CD4-positive, alpha-beta T cell treated with Interleukin-6 for 4 hours (primary cell): ENCODE results near the gene BACH2.
"Not testable (repeated sequence)": the region's sequence is repeated elsewhere in the genome, so short reads cannot be mapped to it uniquely, and the experiment has no call there.

ENCODE experiments used
- DNase-seq: peaks from one replicate; pipeline ENCODE4 v3.0.0-alpha.2; 2020; ENCODE audit warnings: mixed read lengths

Gene BACH2

DNA sequence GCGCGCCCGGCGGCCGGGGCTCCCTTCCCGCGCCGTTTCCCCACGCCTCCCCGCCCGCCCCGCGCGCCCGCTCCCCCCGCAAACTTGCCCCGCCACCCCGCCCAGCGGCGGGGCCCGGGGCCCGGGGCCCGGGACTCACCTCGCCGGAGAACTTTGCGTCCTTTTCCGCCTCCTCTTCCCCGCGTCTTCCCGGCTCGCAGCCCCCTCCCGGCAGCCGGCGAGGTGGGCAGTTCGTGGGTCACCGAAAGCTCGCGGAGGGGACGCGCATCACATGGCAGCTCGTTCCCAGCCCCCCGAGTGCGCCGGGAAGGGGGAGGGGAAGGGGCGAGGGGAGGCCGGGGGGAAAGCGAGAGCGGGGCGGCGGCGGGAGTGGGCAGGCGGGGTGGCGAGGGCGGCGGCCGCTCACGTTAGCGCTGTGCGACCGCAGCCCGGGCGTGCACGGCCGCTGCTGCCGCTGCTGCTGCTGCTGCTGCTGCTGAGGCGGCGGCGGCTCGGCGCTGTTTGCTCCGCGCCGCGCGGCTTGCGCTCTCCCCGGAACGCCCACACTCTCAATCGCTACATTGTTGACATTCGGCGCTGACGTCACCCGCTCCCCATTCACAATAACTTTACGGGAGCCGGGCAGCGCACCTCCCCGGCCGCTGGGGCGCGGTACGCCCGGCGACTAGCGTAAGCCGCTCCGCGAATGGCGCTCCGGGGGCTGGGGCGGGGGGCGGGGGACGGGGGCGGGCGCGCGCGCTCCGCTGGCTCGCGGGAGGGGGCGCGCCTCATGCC is at the start of gene BACH2:
Gene BACH2 (minus strand): TSS at position 503 of the 774 bp plus-strand sequence. CDS start 287,999 bp downstream, outside the sequence.
- DNase-seq: peak; percentile 98

DNA sequence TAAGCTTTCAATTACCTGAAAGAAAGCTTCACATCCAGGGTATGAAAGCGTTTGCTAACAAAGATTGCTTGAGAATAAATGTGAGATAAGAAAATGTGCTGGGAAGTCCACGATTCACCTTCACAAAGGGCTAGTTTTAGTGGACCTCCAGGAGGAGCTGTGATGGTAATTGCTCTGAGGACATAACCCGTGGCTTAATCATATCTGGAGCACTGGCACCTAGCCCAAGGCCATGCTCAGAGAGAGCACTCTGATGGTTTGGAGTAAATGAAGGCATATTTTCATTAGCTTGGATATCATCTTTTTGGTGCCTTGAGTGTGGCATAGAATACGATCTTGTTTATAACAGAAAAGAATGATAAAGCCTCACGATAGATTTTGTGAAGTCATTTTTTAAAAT is 46.9 kb upstream of the BACH2 start:
- DNase-seq: no peak

DNA sequence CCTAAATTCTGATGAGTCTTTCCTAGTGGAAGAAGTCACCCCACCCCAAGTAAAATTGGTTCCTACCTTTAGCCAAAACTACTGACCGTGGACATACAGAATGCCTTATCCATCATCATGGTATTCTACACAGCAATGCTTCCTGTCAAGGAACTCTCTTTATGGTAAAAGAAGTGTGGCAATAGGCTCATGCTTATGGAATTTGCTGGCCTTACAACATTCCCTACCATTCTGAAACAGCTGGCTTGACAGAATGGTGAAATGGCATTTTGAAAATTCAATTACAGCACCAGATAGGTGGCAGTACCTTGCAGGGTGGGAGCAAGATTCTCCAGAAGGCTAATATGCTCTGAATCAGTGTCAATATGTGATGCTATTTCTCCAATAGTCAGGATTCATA is 41.8 kb upstream of the BACH2 start:
- DNase-seq: no peak

DNA sequence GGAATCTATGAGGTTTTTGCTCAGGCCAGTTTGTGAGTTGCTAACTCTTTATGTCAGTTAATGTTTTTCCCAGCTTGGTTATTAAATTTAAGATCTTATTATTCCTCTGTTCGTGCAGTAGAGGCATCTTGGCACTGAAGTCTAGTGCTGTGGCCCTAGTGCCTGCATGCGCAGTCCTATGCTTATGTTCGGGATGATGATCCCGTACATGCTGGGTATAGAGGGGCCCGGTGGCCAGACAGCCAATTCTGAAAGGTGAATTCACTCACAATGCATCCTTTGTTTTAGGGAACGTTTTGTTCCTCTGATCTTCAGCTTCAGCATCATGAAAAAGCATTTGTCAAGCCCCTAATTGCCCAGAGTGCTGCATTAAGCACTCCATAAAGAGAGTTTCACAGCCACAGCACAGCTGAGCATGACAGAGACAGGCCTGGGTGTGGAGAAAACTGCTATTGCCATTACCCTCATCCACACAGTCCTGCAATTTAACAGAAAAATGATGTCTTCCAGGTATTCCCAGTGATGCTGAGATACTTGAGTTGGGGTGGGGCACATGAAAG is 39.8 kb upstream of the BACH2 start:
- DNase-seq: no peak

DNA sequence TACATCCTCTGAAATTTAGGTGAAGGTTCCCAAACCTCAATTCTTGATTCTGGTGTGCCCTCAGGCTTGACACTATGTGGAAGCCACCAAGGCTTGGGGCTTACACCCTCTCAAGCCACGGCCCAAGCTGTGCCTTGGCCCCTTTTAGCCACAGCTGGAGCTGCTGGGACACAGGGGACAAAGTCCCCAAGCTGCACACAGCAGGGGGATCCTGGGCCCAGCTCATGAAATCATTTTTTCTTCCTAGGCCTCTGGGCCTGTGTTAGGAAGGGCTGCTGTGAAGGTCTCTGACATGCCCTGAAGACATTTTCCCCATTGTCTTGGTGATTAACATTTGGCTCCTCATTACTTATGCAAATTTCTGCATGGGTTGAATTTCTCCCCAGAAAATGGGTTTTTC is 37.3 kb upstream of the BACH2 start:
- no peak for DNase-seq

DNA sequence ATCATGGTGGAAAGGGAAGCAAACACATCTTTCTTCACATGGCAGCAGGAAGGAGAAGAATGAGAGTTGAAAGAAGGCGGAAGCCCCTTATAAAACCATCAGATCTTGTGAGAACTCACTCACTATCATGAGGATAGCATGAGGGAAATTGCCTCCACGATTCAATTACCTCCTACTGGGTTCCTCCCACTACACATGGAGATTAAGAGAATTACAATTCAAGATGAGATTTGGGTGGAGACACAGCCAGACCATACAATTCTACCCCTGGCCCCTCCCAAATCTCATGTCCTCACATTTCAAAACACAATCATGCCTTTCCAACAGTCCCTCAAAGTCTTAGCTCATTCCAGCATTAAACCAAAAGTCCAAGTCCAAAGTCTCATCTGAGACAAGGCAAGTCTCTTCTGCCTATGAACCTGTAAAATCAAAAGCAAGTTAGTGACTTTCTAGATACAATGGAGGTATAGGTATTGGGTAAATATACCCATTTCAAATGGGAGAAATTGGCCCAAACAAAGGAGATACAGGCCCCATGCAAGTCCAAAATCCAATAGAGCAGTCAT is 36.4 kb upstream of the BACH2 start:
- not testable (repeated sequence) for DNase-seq

DNA sequence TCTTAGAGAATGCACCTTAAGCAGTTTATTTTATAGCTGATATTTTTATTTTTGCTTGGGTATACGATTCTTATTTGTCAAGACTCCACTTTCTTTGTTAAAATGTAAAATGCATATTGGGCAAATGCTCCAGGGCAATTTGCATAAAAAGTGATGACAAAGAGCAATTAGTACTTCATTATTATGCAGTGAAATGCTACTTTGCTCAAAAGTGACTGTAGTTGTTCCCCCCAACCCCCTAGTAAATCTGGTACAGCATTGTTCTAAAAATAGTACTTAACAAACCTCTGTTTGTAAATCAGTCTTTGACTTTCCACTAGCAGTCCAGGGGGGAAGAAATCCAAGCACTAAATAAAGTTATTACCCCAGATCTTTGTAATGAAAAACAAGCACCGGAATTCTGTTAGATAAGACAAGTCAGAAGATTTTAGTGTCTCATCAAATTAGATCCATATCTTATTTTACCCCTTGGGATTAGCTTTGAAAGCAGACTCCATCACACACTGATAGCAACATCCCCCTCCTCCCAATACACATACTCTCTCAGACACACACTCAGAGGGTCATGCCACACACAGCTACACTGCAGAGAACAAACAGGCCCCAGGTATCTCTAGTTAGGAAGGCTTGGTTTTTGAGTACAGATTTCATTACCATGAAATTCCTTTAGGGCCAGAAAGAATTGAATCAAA is 32.9 kb upstream of the BACH2 start:
- DNase-seq: no peak

DNA sequence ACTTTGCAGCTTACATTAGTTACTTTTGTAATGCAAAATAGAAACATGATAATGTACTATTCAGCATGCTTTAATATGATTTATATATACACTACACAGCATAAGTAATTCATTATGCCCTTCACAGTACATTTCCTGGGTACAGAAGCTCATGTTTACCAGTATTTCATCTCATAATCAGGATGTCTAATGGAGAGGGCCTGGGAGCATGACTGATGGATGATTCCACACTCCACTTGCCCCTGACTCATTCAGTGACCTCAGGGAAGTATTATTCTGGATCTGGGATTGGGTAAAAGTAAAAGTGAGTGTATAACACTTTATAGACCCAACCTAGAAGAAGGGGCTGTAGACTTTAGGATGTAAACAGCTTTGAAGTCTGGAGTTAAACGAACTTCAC is 31.4 kb upstream of the BACH2 start:
- no peak for DNase-seq

DNA sequence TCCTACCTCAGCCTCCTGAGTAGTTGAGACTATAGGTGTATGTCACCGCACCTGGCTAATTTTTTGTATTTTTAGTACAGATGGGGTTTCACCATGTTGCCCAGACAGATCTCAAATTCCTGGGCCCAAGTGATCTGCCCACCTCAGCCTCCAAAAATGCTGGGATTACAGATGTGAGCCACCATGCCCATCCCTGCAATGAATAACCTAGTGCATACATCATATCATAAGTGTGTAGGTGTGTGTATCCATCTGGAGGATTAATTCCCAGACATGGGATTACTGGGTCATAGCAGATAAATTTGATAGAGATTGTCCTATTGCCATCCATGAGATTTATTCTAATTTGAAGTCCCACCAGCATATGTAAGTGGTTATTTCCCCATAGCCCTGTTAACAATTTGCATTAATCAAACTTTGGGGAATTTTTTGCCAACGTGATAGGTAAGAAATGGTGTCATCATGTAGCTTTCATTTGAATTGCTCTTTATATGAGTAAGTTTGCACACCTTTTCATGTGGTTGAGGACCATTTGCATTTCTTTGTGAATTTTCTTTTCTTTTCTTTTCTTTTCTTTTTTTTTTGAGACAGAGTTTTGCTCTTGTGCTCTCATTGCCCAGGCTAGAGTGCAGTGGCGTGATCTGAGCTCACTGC is 29.9 kb upstream of the BACH2 start:
- no peak for DNase-seq

DNA sequence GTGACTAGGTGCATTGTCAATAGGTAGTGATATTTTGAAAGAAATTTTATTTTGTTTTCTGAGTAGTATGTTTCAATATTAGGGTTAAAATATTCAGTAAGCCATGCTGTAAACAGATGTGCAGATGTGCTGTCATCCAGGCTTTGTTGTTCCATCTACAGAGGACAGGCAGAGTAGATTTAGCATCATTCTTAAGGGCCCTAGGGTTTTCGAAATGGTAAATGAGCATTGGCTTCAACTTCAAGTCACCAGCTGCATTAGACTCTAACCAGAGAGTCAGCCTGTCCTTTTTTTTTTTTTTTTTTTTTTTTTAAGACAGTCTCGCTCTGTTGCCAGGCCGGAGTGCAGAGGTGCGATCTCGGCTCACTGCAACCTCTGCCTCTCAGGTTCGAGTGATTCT is 27.1 kb upstream of the BACH2 start:
- DNase-seq: no peak

DNA sequence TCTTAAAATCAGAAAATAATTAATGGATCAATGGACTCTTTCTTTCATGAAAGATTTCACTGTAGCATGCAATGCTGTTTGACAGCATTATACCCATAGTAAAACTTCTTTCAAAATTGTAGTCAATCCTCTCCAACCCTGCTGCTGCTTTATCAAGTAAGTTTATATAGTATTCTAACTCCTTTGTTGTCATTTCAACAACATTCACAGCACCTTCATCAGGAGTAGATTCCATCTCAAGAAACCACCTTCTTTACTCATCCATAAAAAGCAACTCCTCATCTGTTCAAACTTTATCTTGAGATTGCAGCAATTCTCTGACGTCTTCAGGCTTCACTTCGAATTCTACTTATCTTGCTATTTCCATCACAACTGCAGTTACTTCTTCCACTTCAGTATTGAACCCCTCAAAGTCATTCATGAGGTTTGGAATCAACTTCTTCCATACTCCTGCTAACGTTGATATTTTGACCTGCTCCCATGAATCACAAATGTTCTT is 26.4 kb upstream of the BACH2 start:
- no peak for DNase-seq

DNA sequence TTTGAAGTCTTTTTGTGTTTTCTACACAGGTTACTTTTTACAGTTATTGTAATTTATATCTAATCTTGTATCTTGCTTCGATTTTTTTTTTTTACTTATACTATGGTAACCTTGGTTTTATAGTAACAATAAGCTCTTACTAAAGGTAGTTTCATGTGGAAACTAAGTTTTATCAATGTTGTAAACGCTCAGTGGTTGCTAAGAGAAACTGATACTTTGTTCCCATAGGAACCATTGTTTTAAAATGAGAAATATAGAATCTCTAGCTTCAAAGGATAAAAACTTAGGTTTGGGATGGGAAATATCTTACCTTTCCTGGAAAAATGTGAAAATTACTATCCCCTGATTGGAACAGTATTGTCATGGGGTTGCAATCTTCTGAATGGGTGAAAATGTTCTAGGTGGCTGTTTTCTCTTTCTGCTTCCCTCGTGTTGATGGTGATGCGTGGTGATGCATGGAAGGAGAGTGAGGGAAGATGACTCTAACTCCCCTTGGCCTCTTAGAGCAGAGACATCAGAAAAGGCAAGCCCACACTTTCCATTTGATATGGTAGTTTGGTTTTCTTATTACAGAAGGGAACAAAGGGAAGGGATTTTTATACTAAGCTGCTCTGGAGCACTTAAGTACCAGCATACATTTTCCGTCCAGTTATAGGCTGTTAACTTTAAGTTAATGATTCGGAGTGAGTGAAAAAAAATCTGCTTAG is 23.5 kb upstream of the BACH2 start:
- DNase-seq: no peak

DNA sequence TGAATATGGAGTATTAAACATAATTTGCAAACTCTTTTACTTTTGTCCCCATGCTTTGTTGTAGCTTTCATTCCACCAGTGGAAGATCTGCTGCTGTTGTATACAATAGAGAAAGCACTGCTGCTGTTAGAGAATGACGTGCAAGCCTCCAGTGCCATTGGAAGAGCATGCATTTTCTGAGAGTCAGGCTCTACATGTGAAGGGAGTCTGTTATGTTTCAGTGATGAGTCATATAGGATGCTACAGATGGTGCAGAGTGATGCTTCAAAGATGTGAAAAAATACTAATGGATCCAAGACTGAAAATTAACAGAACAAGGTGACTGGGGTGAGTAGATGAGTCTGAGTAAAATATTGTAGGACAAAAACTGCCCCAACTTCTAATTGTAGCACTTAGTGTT is 22.4 kb upstream of the BACH2 start:
- peak; percentile 6 for DNase-seq

DNA sequence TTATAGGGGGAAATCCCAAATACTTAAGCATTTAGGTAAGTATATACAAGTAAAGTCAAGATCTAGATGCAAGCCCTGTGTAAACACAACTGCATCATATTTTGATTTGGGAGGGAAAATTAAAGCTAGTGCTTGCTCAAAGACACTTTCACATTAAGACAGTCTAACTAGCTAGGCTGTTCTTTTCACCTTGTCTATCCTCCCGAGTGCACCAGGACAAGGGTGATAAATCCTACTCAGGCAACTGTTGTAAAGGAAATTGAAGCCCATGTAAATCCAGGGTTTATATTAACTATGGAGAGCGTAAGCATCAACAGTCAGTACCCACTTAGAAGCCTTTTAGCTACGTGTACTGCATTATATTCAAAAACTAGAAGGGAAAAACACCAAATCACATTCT is 19.3 kb upstream of the BACH2 start:
- DNase-seq: no peak

DNA sequence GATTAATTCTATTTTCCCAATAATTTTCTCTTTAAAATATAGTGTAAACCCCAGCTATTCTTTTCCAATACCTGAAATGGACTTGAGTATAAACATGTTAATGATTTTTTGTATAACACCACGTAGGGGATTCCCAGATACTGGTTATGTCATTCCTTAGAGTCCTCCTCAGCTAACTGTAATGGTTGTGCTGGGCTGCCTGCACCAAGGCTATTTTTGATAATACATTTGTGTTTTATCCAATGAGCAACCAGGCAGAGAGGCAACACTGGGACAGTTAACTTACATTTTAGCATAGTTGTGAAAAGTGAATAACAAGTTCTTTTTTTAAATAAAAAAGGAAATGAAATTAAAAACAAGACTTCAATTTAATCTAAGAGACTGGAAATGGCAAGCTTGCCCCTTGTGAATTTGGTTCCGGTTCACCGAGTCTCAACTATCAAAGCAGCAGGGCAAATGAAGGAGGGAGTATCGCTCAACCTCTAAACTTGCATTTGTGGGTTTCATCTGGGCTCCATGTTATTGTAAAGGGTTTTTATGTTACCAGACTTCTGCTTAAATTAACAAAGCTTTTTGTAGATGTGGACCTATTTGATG is 18.8 kb upstream of the BACH2 start:
- no peak for DNase-seq

DNA sequence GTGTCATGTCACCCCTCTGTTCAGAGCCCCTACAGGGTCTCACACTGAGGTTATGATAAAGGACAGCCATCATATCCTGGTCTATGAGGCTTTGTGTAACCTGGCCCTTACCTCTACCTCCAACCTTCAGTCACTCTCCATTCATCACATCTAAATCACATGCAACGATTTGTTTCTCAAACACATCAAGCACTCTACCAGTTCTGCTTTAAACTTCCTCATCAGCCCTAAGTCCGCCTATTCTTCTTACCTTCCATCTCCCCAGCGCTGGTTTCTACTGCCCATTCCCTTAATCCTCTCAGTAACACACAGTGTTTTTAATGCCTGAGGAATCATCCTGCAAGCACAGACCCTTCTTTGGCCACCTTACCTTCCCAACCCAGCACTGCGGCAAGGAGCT is 17.9 kb upstream of the BACH2 start:
- no peak for DNase-seq

DNA sequence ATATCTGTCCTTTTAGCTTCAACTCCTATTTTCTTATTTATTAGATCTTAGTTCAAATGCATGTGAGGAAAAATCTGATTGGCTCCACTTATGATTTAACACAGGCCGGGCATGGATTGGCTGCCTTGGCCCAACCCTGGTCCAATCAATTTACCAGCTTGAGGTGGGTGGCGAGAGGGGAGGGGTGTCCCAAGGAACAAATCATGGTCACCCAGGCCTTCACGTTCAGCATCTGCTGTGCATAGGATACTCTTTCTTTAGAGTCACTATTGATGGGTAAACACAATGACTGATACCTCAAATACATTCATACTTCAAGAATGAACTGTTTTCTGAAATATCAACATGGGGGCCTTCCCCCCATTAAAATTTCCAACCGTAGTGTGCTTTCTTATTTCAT is 14.9 kb upstream of the BACH2 start:
- no peak for DNase-seq

DNA sequence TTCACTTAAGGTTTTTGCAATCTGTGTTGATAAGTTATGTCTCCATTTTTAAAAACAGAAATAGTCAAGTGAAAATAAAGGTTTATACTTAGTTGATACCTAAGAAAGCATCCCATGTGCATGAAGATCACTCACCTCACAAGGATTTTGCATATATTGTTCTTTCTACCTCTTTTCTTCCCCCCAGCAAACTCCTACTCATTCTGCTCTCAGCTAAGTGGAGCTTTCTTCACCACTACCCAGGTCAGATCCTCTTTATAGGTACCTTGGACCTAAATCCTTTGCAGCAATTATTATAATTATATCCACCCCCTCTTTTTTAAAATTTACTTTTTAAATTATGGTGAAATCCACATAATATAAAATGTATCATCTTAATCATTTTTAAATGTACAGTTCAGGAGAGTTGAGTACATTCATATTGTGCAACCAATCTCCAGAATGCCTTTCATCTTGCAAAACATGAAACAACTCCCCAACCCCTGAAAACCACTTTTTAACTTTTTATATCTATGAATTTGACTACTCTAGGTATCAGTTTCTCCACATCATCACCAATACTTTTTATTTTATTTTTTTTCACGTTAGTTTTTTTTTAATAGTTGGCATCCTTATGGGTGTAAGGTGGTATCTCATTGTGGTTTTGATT is 9.3 kb upstream of the BACH2 start:
- no peak for DNase-seq

DNA sequence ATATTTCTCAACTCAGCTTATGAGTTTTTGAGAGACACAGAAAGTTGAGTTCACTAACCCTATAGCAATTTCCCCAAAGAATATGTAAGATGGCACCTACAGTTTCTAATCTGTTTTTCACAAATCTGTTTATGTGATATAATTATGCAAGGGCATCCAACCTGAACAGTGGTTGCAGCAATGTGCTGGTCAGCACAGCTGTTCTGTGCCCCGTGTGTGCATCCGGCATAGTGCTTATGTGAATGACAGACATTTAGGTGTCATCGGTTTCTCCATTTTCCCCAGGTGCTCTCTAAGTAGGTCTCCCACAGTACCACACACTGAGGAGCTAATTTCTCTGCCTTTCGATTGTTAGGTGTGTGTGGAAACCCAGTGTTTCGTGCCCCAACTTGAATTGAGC is 7.7 kb upstream of the BACH2 start:
- DNase-seq: no peak

DNA sequence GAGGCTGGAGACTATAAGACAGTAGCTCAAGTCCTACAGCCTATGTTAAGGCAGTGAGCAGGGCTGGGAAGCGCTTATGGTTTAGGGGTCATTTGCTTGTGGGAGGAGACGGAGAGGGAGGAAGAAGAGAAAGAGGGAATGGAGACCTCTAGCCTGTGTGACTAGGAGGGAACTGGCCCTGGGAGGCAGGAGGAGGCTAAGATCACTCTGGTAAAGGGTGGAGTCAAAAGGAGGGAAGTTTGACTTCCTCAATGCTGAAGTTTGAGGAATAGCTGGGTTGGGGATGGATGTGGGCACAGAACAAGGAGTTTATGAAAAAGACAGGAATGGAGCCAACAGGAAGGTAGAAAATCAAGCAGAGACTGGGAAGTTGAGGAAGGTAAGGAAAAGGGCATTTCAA is 6.4 kb upstream of the BACH2 start:
- DNase-seq: no peak

DNA sequence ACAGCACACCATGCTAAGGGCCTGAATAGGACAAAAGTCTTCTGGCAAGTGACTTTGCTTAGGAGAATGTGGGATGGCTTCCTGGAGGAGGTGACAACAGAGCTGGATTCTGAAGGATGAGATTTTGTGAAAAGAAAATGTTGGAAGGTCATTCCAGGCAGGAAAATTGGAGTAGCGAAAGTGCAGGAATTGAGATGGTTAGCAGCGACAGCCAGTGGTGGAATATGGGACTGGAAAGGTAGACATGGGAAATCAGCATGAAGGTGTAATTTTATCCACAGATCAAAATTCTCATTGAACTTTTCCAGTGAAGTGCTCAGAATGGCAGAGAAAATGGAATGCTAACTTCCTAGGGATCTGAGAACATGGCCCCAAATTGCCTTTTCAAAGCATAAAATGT is 5.7 kb upstream of the BACH2 start:
- no peak for DNase-seq

DNA sequence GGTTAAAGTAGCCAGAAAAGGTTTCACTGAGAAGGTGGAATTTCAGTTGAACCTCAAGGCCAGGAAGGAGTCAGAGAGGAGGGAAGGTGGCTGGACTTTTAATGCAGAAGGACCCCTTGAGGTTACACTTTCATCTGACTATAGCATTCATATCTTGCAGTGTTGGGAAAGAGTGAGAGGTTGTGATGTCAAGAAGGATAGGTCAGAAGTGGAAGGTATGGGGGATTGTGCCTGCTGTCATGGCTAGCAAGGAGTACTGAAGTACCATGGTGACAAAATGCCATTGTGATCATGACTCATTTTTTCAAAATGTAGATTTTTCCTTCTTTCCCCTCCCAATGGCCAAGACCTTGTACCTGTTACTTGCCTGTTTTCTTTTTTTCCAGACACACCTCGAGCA is 5.2 kb upstream of the BACH2 start:
- DNase-seq: no peak
